Stimulated activated CD4-positive, alpha-beta T cell treated with anti-CD3 and anti-CD28 coated beads, Interleukin-2, amount 100 ng/mL, for 24 hours (primary cell): ENCODE results near the gene FGFRL1.
"Not testable (repeated sequence)": the region's sequence is repeated elsewhere in the genome, so short reads cannot be mapped to it uniquely, and the experiment has no call there.

ENCODE experiments used
- DNase-seq, 2 donors: peaks; one replicate each; pipeline ENCODE4 v3.0.0-alpha.2; 2020

The FGFRL1 gene

GRCh38 chr4:993111-994029, 18.1 kb upstream of the FGFRL1 start, which contains the start of gene SLC26A1:
Gene SLC26A1 (minus strand): TSS chr4:993404. CDS start chr4:991703, 1,701 bp downstream.
- no peak for DNase-seq

- no peak for DNase-seq
Observed at GRCh38 chr4:995311-996026, 16.0 kb upstream of the FGFRL1 start.

- no peak for DNase-seq
Observed at GRCh38 chr4:996030-996996, 15.1 kb upstream of the FGFRL1 start.

GRCh38 chr4:996997-997374, 14.4 kb upstream of the FGFRL1 start:
- no peak for DNase-seq

- no peak for DNase-seq
Observed at GRCh38 chr4:997375-998071, 13.9 kb upstream of the FGFRL1 start.

- DNase-seq = no peak
Observed at GRCh38 chr4:998096-998691, 13.2 kb upstream of the FGFRL1 start.

GRCh38 chr4:999240-999863, 12.1 kb upstream of the FGFRL1 start:
- DNase-seq = not testable (repeated sequence)

- DNase-seq = no peak
Observed at GRCh38 chr4:999882-1000425, 11.5 kb upstream of the FGFRL1 start.

GRCh38 chr4:1000686-1001260, 10.7 kb upstream of the FGFRL1 start:
- no peak for DNase-seq

- DNase-seq = no peak
Observed at GRCh38 chr4:1001561-1002130, 9.8 kb upstream of the FGFRL1 start.

- peak in 1 of 2 donors; percentile 38 for DNase-seq
Observed at GRCh38 chr4:1002131-1002630, 9.2 kb upstream of the FGFRL1 start.

GRCh38 chr4:1002631-1003251, 8.7 kb upstream of the FGFRL1 start:
- no peak for DNase-seq

GRCh38 chr4:1003271-1004070, 8.0 kb upstream of the FGFRL1 start:
- DNase-seq = no peak

- DNase-seq = no peak
Observed at GRCh38 chr4:1004071-1004418, 7.4 kb upstream of the FGFRL1 start.

GRCh38 chr4:1004557-1005485, 6.6 kb upstream of the FGFRL1 start:
- DNase-seq = no peak

GRCh38 chr4:1006856-1007255, 4.6 kb upstream of the FGFRL1 start:
- DNase-seq = no peak

- DNase-seq = peak; percentile 34 to 40
Observed at GRCh38 chr4:1008840-1009541, 2.4 kb upstream of the FGFRL1 start.
